Stimulated activated naive CD8-positive, alpha-beta T cell treated with anti-CD3 and anti-CD28 coated beads, Interleukin-15, Interleukin-2, amounts not matched to agents 100 ng/mL and 50 ng/mL, for 24 hours (primary cell): ENCODE measurements around the gene NBEAL1.
"Not testable (repeated sequence)": the region's sequence is repeated elsewhere in the genome, so short reads cannot be mapped to it uniquely, and the experiment has no call there.

ENCODE experiments used
- H3K27ac Mint-ChIP-seq: one replicate; pipeline ENCODE4 v1.8.0; 2021; ENCODE audit warnings: mild to moderate bottlenecking, mixed read lengths
- H3K27me3 Mint-ChIP-seq: one replicate; pipeline ENCODE4 v1.8.0; 2021; ENCODE audit warnings: mixed read lengths
- H3K36me3 Mint-ChIP-seq: one replicate; pipeline ENCODE4 v1.8.0; 2021; ENCODE audit warnings: low read depth, mixed read lengths
- H3K4me1 Mint-ChIP-seq: one replicate; pipeline ENCODE4 v1.8.0; 2021; ENCODE audit warnings: low read depth, mixed read lengths
- H3K4me3 Mint-ChIP-seq: one replicate; pipeline ENCODE4 v1.8.0; 2021; ENCODE audit warnings: mild to moderate bottlenecking, mixed read lengths
- H3K9me3 Mint-ChIP-seq: one replicate; pipeline ENCODE4 v1.8.0; 2021; ENCODE audit warnings: mixed read lengths

Gene NBEAL1

DNA sequence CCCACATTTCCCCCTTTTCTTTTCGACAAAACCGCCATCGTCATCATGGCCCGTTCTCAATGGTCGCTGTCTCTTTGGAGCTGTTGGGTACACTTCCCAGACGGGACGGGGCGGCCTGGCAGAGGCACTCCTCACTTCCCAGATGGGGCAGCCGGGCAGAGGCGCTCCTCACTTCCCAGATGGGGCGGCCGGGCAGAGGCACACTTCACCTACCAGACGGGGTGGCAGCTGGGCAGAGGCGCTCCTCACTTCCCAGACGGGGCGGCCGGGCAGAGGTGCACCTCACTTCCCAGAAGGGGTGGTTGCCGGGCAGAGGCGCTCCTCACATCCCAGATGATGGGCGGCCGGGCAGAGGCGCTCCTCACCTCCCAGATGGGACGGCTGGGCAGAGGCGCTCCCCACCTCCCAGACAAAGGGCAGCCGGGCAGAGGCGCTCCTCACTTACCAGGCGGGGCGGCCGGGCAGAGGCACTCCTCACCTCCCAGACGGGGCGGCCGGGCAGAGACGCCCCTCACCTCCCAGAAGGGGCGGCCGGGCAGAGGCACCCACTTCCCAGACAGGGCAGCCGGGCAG, 51.9 kb downstream of the NBEAL1 start:
- H3K36me3 Mint-ChIP-seq: peaks cover 12% of the 10 kb centered on the region
- H3K27ac Mint-ChIP-seq, H3K4me1 Mint-ChIP-seq, H3K9me3 Mint-ChIP-seq, H3K4me3 Mint-ChIP-seq, H3K27me3 Mint-ChIP-seq: not testable (repeated sequence)

DNA sequence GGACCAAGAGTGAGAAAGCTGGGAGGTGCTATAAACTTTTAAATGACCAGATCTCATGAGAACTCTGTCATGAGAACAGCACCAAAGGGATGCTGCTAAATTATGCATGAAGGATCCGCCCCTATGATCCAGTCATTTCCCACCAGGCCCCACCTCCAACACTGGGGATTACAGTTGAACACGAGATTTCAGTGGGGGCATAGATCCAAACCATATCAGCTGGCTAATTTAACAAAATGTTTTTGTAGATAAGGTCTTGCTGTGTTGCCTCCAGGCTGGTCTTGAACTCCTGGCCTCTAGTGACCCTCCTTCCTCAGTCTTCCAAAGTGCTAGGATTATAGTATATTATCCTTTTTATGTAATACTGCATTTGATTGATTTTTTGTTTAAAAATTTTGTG, 56.0 kb downstream of the NBEAL1 start:
- Mint-ChIP-seq H3K4me3 (no peak overlapping the region), H3K27me3 (no peaks in the 10 kb centered on the region), H3K9me3 (no peaks in the 10 kb centered on the region), H3K27ac (no peak overlapping the region), H3K36me3 (peaks cover 22% of the 10 kb centered on the region), H3K4me1 (peaks cover 4% of the 10 kb centered on the region)

DNA sequence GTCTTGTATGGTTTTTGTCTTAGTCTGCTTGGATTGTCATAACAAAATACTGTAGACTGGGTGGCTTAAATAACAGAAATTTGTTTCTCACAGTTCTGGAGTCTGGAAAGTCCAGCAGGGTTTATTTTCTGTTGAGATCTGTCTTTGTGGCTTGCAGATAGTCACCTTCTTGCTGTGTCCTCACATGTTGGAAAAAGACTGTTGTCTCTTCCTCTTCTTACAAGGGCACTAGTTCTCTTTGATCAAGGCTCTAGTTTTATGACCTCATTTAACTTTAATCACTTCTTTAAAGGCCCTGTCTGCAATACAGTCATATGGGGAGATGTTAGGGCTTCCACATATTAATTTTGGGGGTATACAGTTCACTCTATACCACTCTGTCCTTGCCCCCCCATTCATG, 56.5 kb downstream of the NBEAL1 start:
- Mint-ChIP-seq H3K36me3 (peaks cover 22% of the 10 kb centered on the region), H3K27me3 (no peaks in the 10 kb centered on the region), H3K27ac (no peak overlapping the region), H3K4me3 (no peak overlapping the region), H3K4me1 (peaks cover 4% of the 10 kb centered on the region), H3K9me3 (no peaks in the 10 kb centered on the region)

DNA sequence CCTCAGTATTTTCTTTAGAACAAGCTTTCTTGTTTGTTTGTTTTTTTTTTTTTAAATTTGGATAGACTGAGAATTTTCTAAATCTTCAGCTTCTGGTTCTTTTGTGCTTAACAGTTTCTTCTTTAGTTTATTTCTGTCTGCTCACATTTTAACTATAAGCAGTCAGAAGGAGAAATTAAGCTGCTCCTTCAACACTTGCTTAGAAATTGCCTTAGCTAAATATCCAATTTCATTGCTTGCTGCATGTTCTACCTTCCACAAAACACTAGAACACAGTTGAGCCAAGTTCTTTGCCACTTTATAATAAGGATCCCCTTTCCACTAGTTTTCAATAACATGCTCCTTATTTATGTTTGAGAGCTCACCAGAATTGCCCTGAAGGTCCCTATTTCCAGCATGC, 57.7 kb downstream of the NBEAL1 start:
- Mint-ChIP-seq H3K9me3 (no peaks in the 10 kb centered on the region), H3K27ac (no peak overlapping the region), H3K27me3 (no peaks in the 10 kb centered on the region), H3K4me1 (peaks cover 4% of the 10 kb centered on the region), H3K36me3 (peaks cover 24% of the 10 kb centered on the region), H3K4me3 (no peak overlapping the region)

DNA sequence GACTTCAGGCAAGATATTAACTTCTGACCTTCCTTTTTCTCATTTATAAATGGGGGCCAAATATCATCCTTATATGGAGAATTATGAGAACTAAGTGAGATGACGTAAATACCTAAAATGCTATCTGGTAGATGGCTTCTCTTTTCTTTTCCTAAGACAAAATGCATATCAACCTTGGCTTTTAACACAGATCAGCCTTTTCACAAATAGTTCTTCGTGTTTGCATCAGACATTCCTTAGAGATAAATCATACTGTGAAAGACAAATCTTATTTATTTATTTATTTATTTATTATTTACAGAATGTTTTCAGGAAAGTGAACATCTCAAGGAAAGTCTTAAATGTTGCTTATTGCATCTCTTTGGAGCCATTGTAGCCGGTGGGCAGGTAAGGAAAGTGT, 62.8 kb downstream of the NBEAL1 start:
- H3K27ac Mint-ChIP-seq: no peak overlapping the region
- no peaks in the 10 kb centered on the region for H3K27me3 Mint-ChIP-seq
- H3K36me3 Mint-ChIP-seq: peaks cover 16% of the 10 kb centered on the region
- no peaks in the 10 kb centered on the region for H3K4me1 Mint-ChIP-seq
- H3K4me3 Mint-ChIP-seq: no peak overlapping the region
- no peaks in the 10 kb centered on the region for H3K9me3 Mint-ChIP-seq

DNA sequence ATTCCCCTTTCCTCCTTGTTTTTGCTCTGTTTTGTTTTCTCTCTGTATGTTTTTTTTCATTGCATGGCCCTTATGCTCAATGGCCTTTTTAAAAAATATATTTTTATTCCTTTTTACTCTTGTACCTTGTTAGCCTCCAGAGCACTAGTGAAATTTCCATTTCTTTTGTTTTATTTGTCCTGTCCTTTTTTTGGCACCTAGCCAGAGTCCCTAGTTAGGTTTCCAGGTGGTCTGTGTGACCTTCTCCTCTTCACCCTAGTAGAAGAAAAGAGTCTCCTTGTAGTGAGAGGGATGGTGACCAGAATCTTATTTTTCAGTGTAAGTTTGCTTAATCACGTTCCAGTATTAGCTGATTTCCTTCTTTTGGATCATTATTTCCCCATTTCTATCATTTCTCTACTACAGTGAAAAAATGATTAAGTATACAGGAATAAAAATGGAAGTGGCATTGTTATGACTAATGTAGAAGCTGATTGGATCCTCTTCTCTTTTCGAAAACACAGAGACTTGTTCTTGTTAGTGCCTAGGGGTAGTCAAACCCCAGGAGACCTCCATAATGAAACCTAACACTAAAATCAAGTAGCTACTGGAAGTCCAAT, 65.9 kb downstream of the NBEAL1 start:
- Mint-ChIP-seq H3K4me1 (no peaks in the 10 kb centered on the region), H3K4me3 (no peak overlapping the region), H3K27me3 (no peaks in the 10 kb centered on the region), H3K9me3 (no peaks in the 10 kb centered on the region), H3K27ac (no peak overlapping the region), H3K36me3 (peaks cover 16% of the 10 kb centered on the region)

DNA sequence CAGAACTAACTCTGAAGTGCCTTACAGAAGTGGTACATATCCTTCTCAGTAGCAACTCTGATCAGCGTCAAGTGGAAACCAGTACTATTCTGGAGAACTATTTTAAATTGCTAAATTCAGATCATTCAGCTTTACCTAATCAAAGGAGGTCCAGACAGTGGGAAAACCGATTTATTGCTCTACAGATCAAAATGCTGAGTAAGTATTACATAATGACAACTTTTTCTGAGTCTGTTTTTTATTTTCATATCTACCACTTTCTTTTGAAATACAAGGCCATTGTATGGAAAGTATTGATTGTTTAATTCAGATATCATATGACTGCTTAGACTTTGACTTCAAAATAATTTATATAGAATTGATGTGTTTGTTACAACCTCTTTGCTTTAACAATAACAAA, 68.7 kb downstream of the NBEAL1 start:
- Mint-ChIP-seq H3K4me1 (no peaks in the 10 kb centered on the region), H3K36me3 (peaks cover 17% of the 10 kb centered on the region), H3K27ac (no peak overlapping the region), H3K9me3 (no peaks in the 10 kb centered on the region), H3K27me3 (no peaks in the 10 kb centered on the region), H3K4me3 (no peak overlapping the region)

DNA sequence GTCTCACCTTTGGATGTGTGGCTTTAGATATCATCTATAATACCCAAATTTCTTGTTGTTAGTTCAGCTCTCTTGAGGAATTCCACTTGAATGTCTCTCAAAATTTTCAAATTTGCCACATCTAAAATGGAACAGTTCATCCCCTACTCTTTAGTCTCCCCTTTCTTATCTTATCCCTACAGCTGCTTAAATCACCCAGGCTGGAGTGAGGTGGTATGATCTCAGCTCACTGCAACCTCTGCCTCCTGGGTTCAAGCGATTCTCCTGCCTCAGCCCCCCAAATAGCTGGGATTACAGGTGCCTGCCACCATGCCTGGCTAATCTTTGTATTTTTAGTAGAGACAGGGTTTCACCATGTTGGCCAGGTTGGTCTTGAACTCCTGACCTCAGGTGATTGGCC, 71.7 kb downstream of the NBEAL1 start:
- H3K4me3 Mint-ChIP-seq, H3K27me3 Mint-ChIP-seq, H3K27ac Mint-ChIP-seq, H3K4me1 Mint-ChIP-seq, H3K9me3 Mint-ChIP-seq: not testable (repeated sequence)
- peaks cover 20% of the 10 kb centered on the region for H3K36me3 Mint-ChIP-seq

DNA sequence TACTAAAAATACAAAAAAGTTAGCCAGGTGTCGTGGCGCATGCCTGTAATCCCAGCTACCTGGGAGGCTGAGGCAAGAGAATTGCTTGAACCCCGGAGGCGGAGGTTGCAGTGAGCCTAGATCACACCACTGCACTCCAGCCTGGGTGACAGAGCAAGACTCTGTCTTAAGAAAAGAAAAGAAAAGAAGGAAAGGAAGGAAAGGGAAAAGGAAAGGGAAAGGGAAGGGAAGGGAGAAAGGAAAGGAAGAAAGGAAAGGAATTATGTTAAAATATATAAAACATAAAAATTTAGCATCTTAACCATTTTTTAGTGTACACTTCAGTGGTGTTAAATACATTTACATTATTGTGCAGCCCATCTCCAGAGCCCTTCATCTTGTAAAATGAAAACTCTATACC, 76.0 kb downstream of the NBEAL1 start:
- H3K4me3 Mint-ChIP-seq, H3K27me3 Mint-ChIP-seq, H3K4me1 Mint-ChIP-seq, H3K36me3 Mint-ChIP-seq, H3K27ac Mint-ChIP-seq, H3K9me3 Mint-ChIP-seq: not testable (repeated sequence)

DNA sequence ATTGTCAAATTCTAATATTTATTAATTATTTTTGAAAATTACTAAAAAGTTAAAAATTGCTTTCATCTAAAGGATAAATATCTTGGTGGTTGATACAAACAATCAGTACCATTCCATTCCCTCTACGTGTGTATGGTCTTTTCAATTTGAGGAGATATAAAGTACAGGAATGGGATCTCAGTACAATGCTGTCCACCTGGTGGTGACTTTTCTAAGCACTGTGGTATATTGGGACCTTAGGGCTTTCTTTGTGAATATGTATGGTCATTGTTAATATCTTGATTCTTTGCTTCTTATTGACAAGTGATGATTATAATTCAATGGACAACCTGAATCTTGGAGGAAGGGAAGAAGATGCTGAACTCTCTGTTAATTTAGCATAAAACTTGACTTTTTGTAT, 83.1 kb downstream of the NBEAL1 start:
- Mint-ChIP-seq H3K4me1 (no peaks in the 10 kb centered on the region), H3K4me3 (no peak overlapping the region), H3K36me3 (peaks cover 11% of the 10 kb centered on the region), H3K27me3 (no peaks in the 10 kb centered on the region), H3K27ac (no peak overlapping the region), H3K9me3 (peaks cover 4% of the 10 kb centered on the region)

DNA sequence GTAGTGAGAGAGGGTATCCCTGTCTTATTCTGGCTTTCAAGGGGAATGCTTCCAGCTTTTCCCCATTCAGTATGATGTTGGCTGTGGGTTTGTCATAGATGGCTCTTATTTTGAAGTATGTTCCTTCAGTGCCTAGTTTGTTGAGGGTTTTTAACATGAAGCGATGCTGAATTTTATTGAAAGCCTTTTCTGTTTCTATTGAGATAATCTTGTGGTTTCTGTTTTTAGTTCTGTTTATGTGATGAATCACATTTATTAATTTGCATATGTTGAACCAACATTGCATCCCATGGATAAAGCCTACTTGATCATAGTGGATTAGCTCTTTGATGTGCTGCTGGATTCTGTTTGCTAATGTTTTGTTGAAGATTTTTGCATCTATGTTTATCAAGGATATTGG, 87.7 kb downstream of the NBEAL1 start:
- not testable (repeated sequence) for H3K27ac Mint-ChIP-seq, H3K27me3 Mint-ChIP-seq, H3K4me3 Mint-ChIP-seq, H3K4me1 Mint-ChIP-seq
- H3K9me3 Mint-ChIP-seq: peaks cover 17% of the 10 kb centered on the region
- peaks cover 30% of the 10 kb centered on the region for H3K36me3 Mint-ChIP-seq

DNA sequence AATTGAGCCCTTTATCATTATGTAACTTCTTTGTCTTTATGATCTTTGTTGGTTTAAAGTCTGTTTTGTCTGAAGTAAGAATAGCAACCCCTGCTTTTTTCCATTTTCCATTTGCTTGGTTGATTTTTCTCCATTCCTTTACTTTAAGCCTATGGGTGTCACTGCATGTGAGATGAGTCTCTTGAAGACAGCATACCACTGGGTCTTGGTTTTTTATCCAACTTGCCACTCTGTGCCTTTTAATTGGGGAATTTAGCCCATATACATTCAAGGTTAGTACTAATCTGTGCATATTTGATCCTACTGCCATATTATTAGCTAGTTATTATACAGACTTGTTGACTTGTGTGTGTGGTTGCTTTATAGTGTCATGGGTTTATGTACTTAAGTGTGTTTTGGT, 89.6 kb downstream of the NBEAL1 start:
- H3K4me3 Mint-ChIP-seq: no peak overlapping the region
- peaks cover 36% of the 10 kb centered on the region for H3K36me3 Mint-ChIP-seq

DNA sequence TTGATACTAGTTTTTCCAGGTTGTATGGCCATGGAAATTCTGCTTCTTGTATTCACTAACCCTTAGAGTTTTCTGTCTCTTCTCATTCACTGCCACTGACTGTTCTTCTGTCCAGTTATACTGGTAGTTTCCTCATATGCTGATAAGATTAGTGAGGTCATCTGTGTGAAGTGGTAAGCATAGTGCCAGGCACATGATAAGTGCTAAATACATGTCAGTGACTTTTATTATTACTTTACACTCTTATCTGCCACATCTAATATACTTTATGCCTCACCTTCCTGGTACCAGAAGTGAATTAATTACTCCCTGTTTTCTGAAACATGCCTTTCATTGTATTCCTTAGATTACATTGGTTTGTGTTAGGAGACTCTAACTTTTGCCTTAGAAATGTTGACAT, 91.3 kb downstream of the NBEAL1 start:
- no peak overlapping the region for H3K4me3 Mint-ChIP-seq
- no peak overlapping the region for H3K27ac Mint-ChIP-seq
- H3K36me3 Mint-ChIP-seq: peaks cover 31% of the 10 kb centered on the region
- peaks cover 13% of the 10 kb centered on the region for H3K9me3 Mint-ChIP-seq
- H3K4me1 Mint-ChIP-seq: no peaks in the 10 kb centered on the region
- no peaks in the 10 kb centered on the region for H3K27me3 Mint-ChIP-seq

More for the DNA sequence above, 89.6 kb downstream of the NBEAL1 start:
- Mint-ChIP-seq H3K4me1 (no peaks in the 10 kb centered on the region), H3K27me3 (no peaks in the 10 kb centered on the region), H3K27ac (no peak overlapping the region), H3K9me3 (peaks cover 17% of the 10 kb centered on the region)

DNA sequence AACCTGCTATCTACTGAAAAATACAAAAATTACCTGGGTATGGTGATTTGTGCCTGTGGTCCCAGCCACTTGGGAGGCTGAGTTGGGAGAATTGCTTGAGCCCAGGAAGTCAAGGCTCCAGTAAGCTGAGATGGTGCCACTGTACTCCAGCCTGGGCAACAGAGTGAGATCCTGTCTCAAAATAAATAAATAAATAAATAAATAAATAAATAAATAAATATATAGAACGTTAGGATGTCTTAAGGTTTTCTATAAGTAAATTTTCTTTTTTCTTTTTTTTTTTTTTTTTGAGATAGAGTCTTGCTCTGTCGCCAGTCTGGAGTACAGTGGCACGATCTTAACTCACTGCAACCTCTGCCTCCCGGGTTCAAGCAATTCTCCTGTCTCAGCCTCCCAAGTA, 95.8 kb downstream of the NBEAL1 start:
- not testable (repeated sequence) for H3K4me1 Mint-ChIP-seq, H3K27ac Mint-ChIP-seq, H3K4me3 Mint-ChIP-seq, H3K9me3 Mint-ChIP-seq, H3K27me3 Mint-ChIP-seq
- H3K36me3 Mint-ChIP-seq: peaks cover 21% of the 10 kb centered on the region

DNA sequence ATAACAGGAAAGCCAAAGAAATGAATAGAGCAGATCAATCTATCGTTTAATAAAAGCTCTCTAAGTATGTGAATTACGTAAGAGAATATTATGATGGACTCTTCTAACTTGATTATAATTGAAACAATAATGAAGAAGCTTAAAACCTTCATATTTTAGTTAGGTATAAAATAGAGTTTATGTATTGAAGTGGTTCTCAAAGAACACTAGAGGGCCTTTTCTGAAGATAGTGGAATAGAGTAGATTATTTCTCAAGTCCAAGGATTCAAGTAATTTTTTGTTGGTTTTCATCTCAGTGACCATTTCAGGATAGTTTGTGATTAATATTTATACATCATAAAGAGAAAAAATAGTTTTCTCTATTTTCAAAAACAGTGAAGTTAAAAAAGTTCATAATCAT, 97.7 kb downstream of the NBEAL1 start:
- Mint-ChIP-seq H3K36me3 (peaks cover 20% of the 10 kb centered on the region), H3K27ac (no peak overlapping the region), H3K27me3 (no peaks in the 10 kb centered on the region), H3K9me3 (no peaks in the 10 kb centered on the region), H3K4me3 (no peak overlapping the region), H3K4me1 (no peaks in the 10 kb centered on the region)

DNA sequence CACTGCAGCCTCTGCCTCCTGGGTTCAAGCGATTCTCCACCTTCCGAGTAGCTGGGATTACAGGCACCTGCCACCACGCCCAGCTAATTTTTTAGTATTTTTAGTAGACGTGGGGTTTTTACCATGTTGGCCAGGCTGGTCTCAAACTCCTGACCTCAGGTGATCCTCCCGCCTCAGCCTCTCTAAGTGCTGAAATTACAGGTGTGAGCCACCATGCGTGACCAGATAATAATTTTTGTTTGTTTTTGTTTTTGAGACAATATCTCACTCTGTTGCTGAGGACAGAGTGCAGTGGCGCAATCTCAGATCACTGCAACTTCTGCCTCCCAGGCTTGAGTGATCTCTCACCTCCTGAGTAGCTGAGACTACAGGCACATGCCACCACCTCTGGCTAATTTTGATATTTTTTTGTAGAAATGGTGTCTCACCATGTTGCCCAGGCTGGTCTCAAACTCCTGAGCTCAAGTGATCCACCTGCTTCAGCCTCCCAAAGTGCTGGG, 100.6 kb downstream of the NBEAL1 start:
- not testable (repeated sequence) for H3K4me3 Mint-ChIP-seq, H3K27ac Mint-ChIP-seq, H3K27me3 Mint-ChIP-seq, H3K9me3 Mint-ChIP-seq, H3K4me1 Mint-ChIP-seq
- H3K36me3 Mint-ChIP-seq: peaks cover 19% of the 10 kb centered on the region
